Kidney (tissue), 14 donors: ENCODE data around the gene OR6J1. TPM values are rescaled to one million over a fixed set of nuclear protein-coding genes. Genes with fewer than 3 reads are reported as not detected.

Experiments used
- DNase-seq, 5 donors: peaks; one replicate each; pipeline ENCODE4 v3.0.0-alpha.2; 2013 to 2020
- FAIRE-seq: peaks from 2 replicates; lab custom pipeline; 2012; peaks lifted over from hg19 to GRCh38; lab: Jason Lieb, UNC
- H3K27ac ChIP-seq, 2 donors: one replicate each; pipeline ENCODE4 v1.7.0; 2013; ENCODE audit warnings: low read depth in 2 of 2, low read length in 2 of 2, inconsistent platforms in 1 of 2
- H3K27me3 ChIP-seq: one replicate; pipeline ENCODE4 v1.7.1; 2013; ENCODE audit warnings: low read length, inconsistent platforms; ENCODE audit not compliant: control insufficient read depth, insufficient read depth
- H3K36me3 ChIP-seq, 3 donors: one replicate each; pipeline versions ENCODE4 v1.7.0 to v1.7.1; 2013; ENCODE audit warnings: low read length in 3 of 3, control low read depth in 1 of 3, inconsistent platforms in 1 of 3; ENCODE audit not compliant: insufficient read depth in 3 of 3, control insufficient read depth in 2 of 3
- H3K4me1 ChIP-seq, 3 donors: one replicate each; pipeline versions ENCODE4 v1.7.0 to v1.7.1; 2013; ENCODE audit warnings: low read length in 3 of 3, inconsistent platforms in 1 of 3, low read depth in 1 of 3; ENCODE audit not compliant: control insufficient read depth in 2 of 3, insufficient read depth in 2 of 3
- H3K4me3 ChIP-seq, 3 donors: one replicate each; pipeline versions ENCODE4 v1.7.0 to v1.8.1; 2013; ENCODE audit warnings: low read length in 3 of 3, control low read depth in 1 of 3, inconsistent platforms in 1 of 3
- H3K9ac ChIP-seq, 3 donors: one replicate each; pipeline versions ENCODE4 v1.7.0 to v1.7.1; 2013; ENCODE audit warnings: low read length in 3 of 3, control low read depth in 1 of 3, inconsistent platforms in 1 of 3
- H3K9me3 ChIP-seq, 3 donors: one replicate each; pipeline versions ENCODE4 v1.7.0 to v1.7.1; 2013; ENCODE audit warnings: low read length in 3 of 3, control low read depth in 1 of 3, inconsistent platforms in 1 of 3; ENCODE audit not compliant: control insufficient read depth in 2 of 3, insufficient read depth in 1 of 3
- intact Hi-C: fragments of 100-400 bp; cut with DNase I; formaldehyde crosslinking; loops from one replicate; pipeline ENCODE4 v1.11.1; 2022
- polyA plus RNA-seq: library from polyadenylated mRNA; stranded (reverse); fragments of 350-450 nt; fragmentation: Illumina TruSeq; extraction: RNeasy Lipid Tissue Mini Kit (QIAGEN cat#74804); gene quantifications from one replicate; pipeline ENCODE4 v1.2.3, GENCODE V29; 2014; ENCODE audit warnings: low read depth, low replicate concordance; ENCODE audit not compliant: insufficient read depth
- total RNA-seq: library from RNA; stranded (reverse); fragmentation: NEBNext Ultra II Directional; extraction: Animal tissue kit (Norgen Biotek cat#: 25700); gene quantifications from one replicate; pipeline ENCODE4 v1.2.1, GENCODE V29; 2021
- TF ChIP-seq, protein P1 (sequence below): IDR thresholded peaks from 3 replicates; pipeline ENCODE4 v1.5.1; 2012; ENCODE audit warnings: mild to moderate bottlenecking, moderate library complexity, borderline replicate concordance; ENCODE audit not compliant: insufficient read depth; ENCODE audit errors: extremely low read depth
- donor health status: control.
- donor health status: control.
- donor health status: control.
- donor health status: control.
- donor health status: control.
- donor health status: DM: yes; HTN: yes; CAD: no.
- donor health status: Normal renal cell carcinoma (clear cell type).

OR6J1 gene
- total and polyA plus RNA-seq, 2 donors from 2014 or later: not detected

DNA sequence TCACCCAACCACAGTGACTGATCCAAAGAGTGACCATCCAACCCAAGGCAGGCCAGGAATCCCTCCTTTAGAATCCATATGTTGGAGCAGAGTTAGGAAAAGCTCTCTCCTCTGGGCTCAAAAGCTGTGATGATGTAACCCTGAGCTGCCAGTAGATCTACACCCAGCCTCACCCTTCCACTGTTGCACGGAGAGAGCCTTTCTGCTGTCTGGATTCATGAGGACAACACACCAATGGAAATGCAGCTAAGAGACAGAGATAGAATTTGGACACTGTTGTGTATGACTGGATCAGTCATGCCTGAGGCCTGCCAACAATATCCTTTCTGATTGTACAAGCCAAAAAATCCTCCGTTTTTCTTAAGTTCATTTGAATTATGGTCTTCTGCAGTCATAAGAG, 4.4 kb upstream of the OR6J1 start:
- no peak overlapping the region for H3K9ac ChIP-seq

DNA sequence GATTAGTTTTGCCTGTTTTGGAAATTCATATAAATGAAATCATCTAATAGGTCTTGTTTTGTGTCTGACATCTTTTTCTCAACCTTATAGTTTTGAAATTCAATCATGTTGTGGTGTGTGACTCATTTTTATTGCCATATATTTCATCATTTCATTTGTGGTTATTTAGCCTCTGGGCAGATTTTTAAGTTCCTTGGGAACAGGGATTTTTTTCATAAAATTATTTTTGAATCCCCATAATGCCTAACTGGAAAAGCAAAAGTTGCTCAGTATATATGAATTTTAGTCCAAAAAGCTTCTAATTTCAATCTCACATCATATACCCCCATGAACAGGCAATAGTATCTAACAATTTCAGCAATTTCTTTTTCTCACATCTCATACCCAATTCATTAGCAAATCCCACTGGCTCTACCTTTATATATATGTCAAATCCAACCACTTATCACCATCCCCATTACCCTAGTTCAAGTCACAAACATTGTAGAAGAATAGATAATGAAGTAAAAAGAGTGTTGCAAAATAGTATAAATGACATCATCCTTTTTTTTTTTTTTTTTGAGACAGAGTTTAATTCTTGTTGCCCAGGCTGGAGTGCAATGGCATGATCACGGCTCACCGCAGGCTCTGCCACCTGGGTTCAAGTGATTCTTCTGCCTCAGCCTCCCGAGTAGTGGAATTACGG, 2.6 kb upstream of the OR6J1 start:
- no peak for DNase-seq
- no peaks in the 10 kb centered on the region for H3K36me3 ChIP-seq
- H3K4me1 ChIP-seq: peaks cover 0 to 2% (median 0%) of the 10 kb centered on the region in 3 donors
- no peak for FAIRE-seq
- intact Hi-C loops: no loop called here
- TF ChIP-seq, protein P1, sequence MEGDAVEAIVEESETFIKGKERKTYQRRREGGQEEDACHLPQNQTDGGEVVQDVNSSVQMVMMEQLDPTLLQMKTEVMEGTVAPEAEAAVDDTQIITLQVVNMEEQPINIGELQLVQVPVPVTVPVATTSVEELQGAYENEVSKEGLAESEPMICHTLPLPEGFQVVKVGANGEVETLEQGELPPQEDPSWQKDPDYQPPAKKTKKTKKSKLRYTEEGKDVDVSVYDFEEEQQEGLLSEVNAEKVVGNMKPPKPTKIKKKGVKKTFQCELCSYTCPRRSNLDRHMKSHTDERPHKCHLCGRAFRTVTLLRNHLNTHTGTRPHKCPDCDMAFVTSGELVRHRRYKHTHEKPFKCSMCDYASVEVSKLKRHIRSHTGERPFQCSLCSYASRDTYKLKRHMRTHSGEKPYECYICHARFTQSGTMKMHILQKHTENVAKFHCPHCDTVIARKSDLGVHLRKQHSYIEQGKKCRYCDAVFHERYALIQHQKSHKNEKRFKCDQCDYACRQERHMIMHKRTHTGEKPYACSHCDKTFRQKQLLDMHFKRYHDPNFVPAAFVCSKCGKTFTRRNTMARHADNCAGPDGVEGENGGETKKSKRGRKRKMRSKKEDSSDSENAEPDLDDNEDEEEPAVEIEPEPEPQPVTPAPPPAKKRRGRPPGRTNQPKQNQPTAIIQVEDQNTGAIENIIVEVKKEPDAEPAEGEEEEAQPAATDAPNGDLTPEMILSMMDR: no peak
- H3K4me3 ChIP-seq: no peak overlapping the region
- H3K9ac ChIP-seq: no peak overlapping the region
- no peaks in the 10 kb centered on the region for H3K27me3 ChIP-seq
- no peaks in the 10 kb centered on the region for H3K9me3 ChIP-seq
- no peak overlapping the region for H3K27ac ChIP-seq

More for the DNA sequence above, 4.4 kb upstream of the OR6J1 start:
- Histone ChIP-seq H3K36me3 (no peaks in the 10 kb centered on the region), H3K4me3 (no peak overlapping the region), H3K4me1 (peaks cover 0 to 2% (median 0%) of the 10 kb centered on the region in 3 donors), H3K27ac (no peak overlapping the region), H3K27me3 (no peaks in the 10 kb centered on the region), H3K9me3 (no peaks in the 10 kb centered on the region)
- intact Hi-C loops: no loop called here
- no peak for FAIRE-seq
- no peak for DNase-seq
- TF ChIP-seq, protein P1: no peak

- FAIRE-seq: no peak
- TF ChIP-seq, protein P1: no peak
- H3K27me3 ChIP-seq: no peaks in the 10 kb centered on the region
- intact Hi-C loops: no loop called here
- no peak overlapping the region for H3K4me3 ChIP-seq
- H3K9ac ChIP-seq: no peak overlapping the region
- no peaks in the 10 kb centered on the region for H3K36me3 ChIP-seq
- H3K27ac ChIP-seq: no peak overlapping the region
- DNase-seq: no peak
- no peaks in the 10 kb centered on the region for H3K9me3 ChIP-seq
- H3K4me1 ChIP-seq: peaks cover 0 to 2% (median 0%) of the 10 kb centered on the region in 3 donors
These were observed 2.3 kb downstream of the OR6J1 start for GRCh38 chr14:22641846-22642245.
